Mesendoderm (in vitro differentiated cells): ENCODE data around the gene ADAM8.
A peak's percentile ranks its signal among the peaks of the same experiment; 100 is the strongest.
"Not testable (repeated sequence)": the region's sequence is repeated elsewhere in the genome, so short reads cannot be mapped to it uniquely, and the experiment has no call there.

Source experiments
- DNase-seq: peaks from one replicate; pipeline ENCODE4 v3.0.0; 2013
- H2AK5ac ChIP-seq: 2 replicates; pipeline ENCODE4 v1.6.1; 2013; ENCODE audit warnings: low read length, inconsistent platforms
- H2BK120ac ChIP-seq: 2 replicates; pipeline ENCODE4 v1.6.1; 2013; ENCODE audit warnings: low read depth, mild to moderate bottlenecking, low read length, moderate library complexity, mixed read lengths
- H2BK15ac ChIP-seq: replicated peaks from 2 replicates; pipeline ENCODE4 v1.6.1; 2013; ENCODE audit warnings: low read depth, mild to moderate bottlenecking, moderate library complexity
- H2BK5ac ChIP-seq: 2 replicates; pipeline ENCODE4 v1.6.1; 2013; ENCODE audit warnings: low read length, inconsistent platforms
- H3K18ac ChIP-seq: 2 replicates; pipeline ENCODE4 v1.6.1; 2013; ENCODE audit warnings: mild to moderate bottlenecking, low read length, mixed read lengths
- H3K23ac ChIP-seq: one replicate; pipeline ENCODE4 v1.6.1; 2013; ENCODE audit warnings: low read length
- H3K27ac ChIP-seq: 2 replicates; pipeline ENCODE4 v1.5.1; 2013; ENCODE audit warnings: low read depth, mild to moderate bottlenecking, inconsistent platforms, low read length, moderate library complexity
- H3K27me3 ChIP-seq: 2 replicates; pipeline ENCODE4 v1.6.1; 2013; ENCODE audit warnings: low read length, control low read depth, mild to moderate bottlenecking, inconsistent platforms; ENCODE audit not compliant: insufficient read depth, poor library complexity
- H3K36me3 ChIP-seq: 2 replicates; pipeline ENCODE4 v1.6.1; 2013; ENCODE audit warnings: low read length, inconsistent platforms; ENCODE audit not compliant: control insufficient read depth, insufficient read depth
- H3K4ac ChIP-seq: one replicate; pipeline ENCODE4 v1.6.1; 2013; ENCODE audit warnings: low read depth, mild to moderate bottlenecking, low read length, moderate library complexity
- H3K4me1 ChIP-seq: 2 replicates; pipeline ENCODE4 v1.6.1; 2013; ENCODE audit warnings: low read depth, low read length, inconsistent platforms; ENCODE audit not compliant: control insufficient read depth
- H3K4me2 ChIP-seq: 2 replicates; pipeline ENCODE4 v1.6.1; 2013; ENCODE audit warnings: low read length
- H3K4me3 ChIP-seq: 2 replicates; pipeline ENCODE4 v1.5.1; 2013; ENCODE audit warnings: mild to moderate bottlenecking, low read length
- H3K56ac ChIP-seq: one replicate; pipeline ENCODE4 v1.6.1; 2013; ENCODE audit warnings: low read length
- H3K79me1 ChIP-seq: 2 replicates; pipeline ENCODE4 v1.6.1; 2013; ENCODE audit warnings: low read length, inconsistent platforms
- H3K79me2 ChIP-seq: 2 replicates; pipeline ENCODE4 v1.6.1; 2013; ENCODE audit warnings: mild to moderate bottlenecking, low read length; ENCODE audit not compliant: control insufficient read depth, insufficient read depth
- H3K9ac ChIP-seq: 2 replicates; pipeline ENCODE4 v1.6.1; 2013; ENCODE audit warnings: low read length, inconsistent platforms
- H4K5ac ChIP-seq: one replicate; pipeline ENCODE4 v1.6.1; 2013; ENCODE audit warnings: low read length
- H4K8ac ChIP-seq: one replicate; pipeline ENCODE4 v1.6.1; 2013; ENCODE audit warnings: low read depth, mild to moderate bottlenecking, control low read depth, low read length, moderate library complexity
- WGBS: extraction: QIAGEN DNeasy Blood & Tissue Kit; methylation state at CpG from one replicate; pipeline ENCODE4 v1.1.7; 2013; ENCODE audit warnings: low lambda C conversion rate, missing lambda C conversion rate; ENCODE audit not compliant: insufficient coverage; ENCODE audit errors: extremely low coverage; 5-methylcytosine and 5-hydroxymethylcytosine counted together

The ADAM8 gene

GRCh38 chr10:133225707-133226191 is 50.9 kb downstream of the ADAM8 start:
- WGBS, result no CpG with 5 or more reads among the region's 23 CpGs
- Histone ChIP-seq H3K27me3 (peaks cover 11% of the 10 kb centered on the region), H2AK5ac (no peak overlapping the region), H3K23ac (no peak overlapping the region), H2BK120ac (no peak overlapping the region), H4K5ac (no peak overlapping the region), H3K9ac (no peak overlapping the region), H3K36me3 (no peaks in the 10 kb centered on the region), H3K56ac (no peak overlapping the region), H3K27ac (no peak overlapping the region), H2BK15ac (no peak overlapping the region), H3K79me2 (no peaks in the 10 kb centered on the region), H3K4ac (peak overlapping the region; percentile 44), H3K18ac (no peak overlapping the region), H3K4me1 (no peaks in the 10 kb centered on the region), H3K4me3 (no peak overlapping the region), H2BK5ac (no peak overlapping the region), H3K79me1 (no peaks in the 10 kb centered on the region), H4K8ac (no peak overlapping the region), H3K4me2 (no peak overlapping the region)
- no peak for DNase-seq

- Histone ChIP-seq H3K56ac (no peak overlapping the region), H3K4me2 (no peak overlapping the region), H3K9ac (no peak overlapping the region), H3K79me1 (no peaks in the 10 kb centered on the region), H2BK15ac (no peak overlapping the region), H3K23ac (no peak overlapping the region), H3K27me3 (peaks cover 6% of the 10 kb centered on the region), H4K8ac (no peak overlapping the region), H3K18ac (peak overlapping the region; percentile 64), H2BK120ac (no peak overlapping the region), H2AK5ac (no peak overlapping the region), H3K79me2 (no peaks in the 10 kb centered on the region), H3K36me3 (no peaks in the 10 kb centered on the region), H2BK5ac (no peak overlapping the region), H4K5ac (no peak overlapping the region), H3K4ac (no peak overlapping the region), H3K4me1 (no peaks in the 10 kb centered on the region), H3K4me3 (no peak overlapping the region), H3K27ac (no peak overlapping the region)
- no peak for DNase-seq
- no CpG with 5 or more reads among the region's 25 CpGs for WGBS
Observed at GRCh38 chr10:133224756-133225372, 51.8 kb downstream of the ADAM8 start.

GRCh38 chr10:133224076-133224475 is 52.6 kb downstream of the ADAM8 start:
- Histone ChIP-seq H2BK5ac (no peak overlapping the region), H3K27me3 (peaks cover under 1% of the 10 kb centered on the region), H3K79me1 (no peaks in the 10 kb centered on the region), H3K23ac (no peak overlapping the region), H3K4me1 (no peaks in the 10 kb centered on the region), H4K5ac (no peak overlapping the region), H3K27ac (no peak overlapping the region), H2AK5ac (no peak overlapping the region), H2BK15ac (no peak overlapping the region), H3K56ac (no peak overlapping the region), H3K4me2 (no peak overlapping the region), H3K79me2 (no peaks in the 10 kb centered on the region), H3K18ac (no peak overlapping the region), H3K4me3 (no peak overlapping the region), H3K4ac (no peak overlapping the region), H2BK120ac (no peak overlapping the region), H3K9ac (no peak overlapping the region), H4K8ac (no peak overlapping the region), H3K36me3 (no peaks in the 10 kb centered on the region)
- DNase-seq, result no peak
- no CpG with 5 or more reads among the region's 14 CpGs for WGBS

GRCh38 chr10:133221756-133222155 is 54.9 kb downstream of the ADAM8 start:
- H3K4me2 ChIP-seq, H3K27ac ChIP-seq, H3K79me2 ChIP-seq, H3K79me1 ChIP-seq, H2BK15ac ChIP-seq, H3K9ac ChIP-seq, H3K56ac ChIP-seq, H3K27me3 ChIP-seq, H4K5ac ChIP-seq, DNase-seq, H2BK120ac ChIP-seq, H4K8ac ChIP-seq, H3K18ac ChIP-seq, H2BK5ac ChIP-seq, H3K4me1 ChIP-seq, H2AK5ac ChIP-seq, H3K36me3 ChIP-seq, H3K4ac ChIP-seq, H3K4me3 ChIP-seq, H3K23ac ChIP-seq: not testable (repeated sequence)
- WGBS, result no CpG with 5 or more reads among the region's 22 CpGs

- DNase-seq, result no peak
- H2BK15ac ChIP-seq, result no peak overlapping the region
- H4K8ac ChIP-seq, result no peak overlapping the region
- no peak overlapping the region for H3K23ac ChIP-seq
- H3K18ac ChIP-seq, result no peak overlapping the region
- no peak overlapping the region for H3K4me2 ChIP-seq
- no peak overlapping the region for H2BK120ac ChIP-seq
- H3K4me1 ChIP-seq, result no peaks in the 10 kb centered on the region
- H2AK5ac ChIP-seq, result no peak overlapping the region
- H3K9ac ChIP-seq, result no peak overlapping the region
- H3K79me2 ChIP-seq, result no peaks in the 10 kb centered on the region
- H3K4ac ChIP-seq, result no peak overlapping the region
- no peaks in the 10 kb centered on the region for H3K36me3 ChIP-seq
- H3K79me1 ChIP-seq, result no peaks in the 10 kb centered on the region
- no peak overlapping the region for H3K56ac ChIP-seq
- H3K27me3 ChIP-seq, result no peaks in the 10 kb centered on the region
- no peak overlapping the region for H2BK5ac ChIP-seq
- no peak overlapping the region for H4K5ac ChIP-seq
- no CpG with 5 or more reads among the region's 11 CpGs for WGBS
- H3K27ac ChIP-seq, result no peak overlapping the region
- no peak overlapping the region for H3K4me3 ChIP-seq
Observed at GRCh38 chr10:133221331-133221730, 55.3 kb downstream of the ADAM8 start.

- H2BK15ac ChIP-seq, result no peak overlapping the region
- no peaks in the 10 kb centered on the region for H3K36me3 ChIP-seq
- H2AK5ac ChIP-seq, result no peak overlapping the region
- no peak overlapping the region for H3K4me2 ChIP-seq
- peak; percentile 72 for DNase-seq
- no peak overlapping the region for H3K9ac ChIP-seq
- H3K56ac ChIP-seq, result no peak overlapping the region
- H4K5ac ChIP-seq, result no peak overlapping the region
- H3K23ac ChIP-seq, result no peak overlapping the region
- no peak overlapping the region for H2BK120ac ChIP-seq
- no peaks in the 10 kb centered on the region for H3K4me1 ChIP-seq
- no peaks in the 10 kb centered on the region for H3K79me2 ChIP-seq
- no peak overlapping the region for H3K27ac ChIP-seq
- H4K8ac ChIP-seq, result no peak overlapping the region
- no peak overlapping the region for H3K18ac ChIP-seq
- no CpG with 5 or more reads among the region's 28 CpGs for WGBS
- no peaks in the 10 kb centered on the region for H3K79me1 ChIP-seq
- no peak overlapping the region for H3K4ac ChIP-seq
- H3K27me3 ChIP-seq, result no peaks in the 10 kb centered on the region
- no peak overlapping the region for H2BK5ac ChIP-seq
- H3K4me3 ChIP-seq, result no peak overlapping the region
Observed at GRCh38 chr10:133219782-133220181, 56.9 kb downstream of the ADAM8 start.
